Activated naive CD4-positive, alpha-beta T cell treated with anti-CD3 and anti-CD28 coated beads, Interleukin-2, amount 50 U/mL, for 72 hours (primary cell): Measurements from ENCODE around the gene SLN. TPM values are rescaled to one million over a fixed set of nuclear protein-coding genes. Genes with fewer than 3 reads are reported as not detected.

Experiments used
- ATAC-seq, 2 donors: fragments of 150-1000 bp; cut with Tn5 transposase; 2 replicates each; pipeline ENCODE4 v1.10.0; 2021; ENCODE audit warnings: mild to moderate bottlenecking in 2 of 2, moderate library complexity in 2 of 2
- DNase-seq, 2 donors: peaks; one replicate each; pipeline ENCODE4 v3.0.0; 2021 to 2022; ENCODE audit warnings: low spot score in 2 of 2
- H3K27ac Mint-ChIP-seq, 2 donors: one replicate each; pipeline ENCODE4 v1.8.0; 2022; ENCODE audit warnings: mild to moderate bottlenecking in 2 of 2, mixed read lengths in 2 of 2
- H3K36me3 Mint-ChIP-seq, 2 donors: one replicate each; pipeline ENCODE4 v1.8.0; 2022; ENCODE audit warnings: mixed read lengths in 2 of 2
- H3K9me3 Mint-ChIP-seq, 2 donors: one replicate each; pipeline ENCODE4 v1.8.0; 2022; ENCODE audit warnings: mixed read lengths in 2 of 2
- total RNA-seq, 2 donors: library from RNA; stranded (reverse); gene quantifications; one replicate each; pipeline ENCODE4 v1.2.3, GENCODE V29; 2022

The SLN gene
- total RNA-seq, 2 donors from 2014 or later: not detected

DNA sequence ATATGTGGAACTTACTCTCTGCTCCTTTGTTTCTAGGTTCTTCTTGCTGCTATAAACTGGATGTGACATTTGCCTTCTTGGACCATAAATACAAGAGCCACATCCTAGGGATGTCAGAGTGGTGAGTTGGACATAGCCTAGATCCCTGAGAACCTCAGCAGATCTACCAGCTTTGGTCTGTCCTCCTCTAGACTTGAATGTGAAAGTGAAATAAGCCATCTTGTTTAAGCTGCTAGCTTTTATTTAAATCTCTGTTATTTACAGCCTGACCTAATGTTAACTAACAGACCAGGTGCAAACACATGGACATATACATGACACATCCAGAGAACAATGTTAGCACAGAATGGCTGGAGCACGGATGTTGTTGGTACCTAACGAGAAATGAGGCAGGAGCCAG, 36.0 kb downstream of the SLN start:
- ATAC-seq (no peak), DNase-seq (no peak)
- Mint-ChIP-seq H3K27ac (no peak overlapping the region), H3K9me3 (no peaks in the 10 kb centered on the region), H3K36me3 (no peaks in the 10 kb centered on the region)

DNA sequence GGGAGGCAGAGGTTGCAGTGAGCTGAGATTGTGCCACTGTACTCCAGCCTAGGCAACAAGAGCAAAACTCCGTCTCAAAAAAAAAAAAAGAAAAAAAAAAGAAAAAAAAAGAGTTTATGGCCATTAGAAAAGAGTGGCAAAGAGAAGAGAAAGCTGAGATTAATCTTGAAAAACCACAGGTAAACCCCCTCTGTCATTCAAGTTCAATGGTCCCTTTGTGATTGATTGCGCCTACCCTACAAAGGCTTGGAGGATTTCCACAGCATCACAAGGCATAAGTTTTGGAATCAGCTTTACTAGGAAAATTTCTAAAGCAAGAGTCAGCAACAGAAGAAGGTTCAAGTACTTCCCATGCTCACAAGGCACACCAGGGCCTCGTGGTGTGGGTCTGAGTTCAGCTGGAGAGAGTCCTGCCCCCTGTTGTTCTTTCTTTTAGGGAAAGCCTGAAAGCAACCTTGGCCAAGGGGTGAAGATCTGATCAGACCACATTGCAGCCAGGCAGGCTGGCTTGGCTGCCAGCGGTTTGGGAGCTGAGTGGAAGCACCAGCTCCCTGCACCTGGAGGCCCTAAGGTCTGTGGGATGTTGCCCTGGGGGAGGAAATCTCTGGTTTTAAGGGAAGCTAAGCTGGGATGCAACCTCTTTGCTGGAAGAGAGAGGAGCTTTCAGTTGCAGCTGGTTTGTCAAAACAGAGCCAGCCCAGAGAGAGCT, 41.8 kb downstream of the SLN start:
- H3K9me3 Mint-ChIP-seq: no peaks in the 10 kb centered on the region
- no peak for DNase-seq
- no peaks in the 10 kb centered on the region for H3K36me3 Mint-ChIP-seq
- no peak overlapping the region for H3K27ac Mint-ChIP-seq
- no peak for ATAC-seq

DNA sequence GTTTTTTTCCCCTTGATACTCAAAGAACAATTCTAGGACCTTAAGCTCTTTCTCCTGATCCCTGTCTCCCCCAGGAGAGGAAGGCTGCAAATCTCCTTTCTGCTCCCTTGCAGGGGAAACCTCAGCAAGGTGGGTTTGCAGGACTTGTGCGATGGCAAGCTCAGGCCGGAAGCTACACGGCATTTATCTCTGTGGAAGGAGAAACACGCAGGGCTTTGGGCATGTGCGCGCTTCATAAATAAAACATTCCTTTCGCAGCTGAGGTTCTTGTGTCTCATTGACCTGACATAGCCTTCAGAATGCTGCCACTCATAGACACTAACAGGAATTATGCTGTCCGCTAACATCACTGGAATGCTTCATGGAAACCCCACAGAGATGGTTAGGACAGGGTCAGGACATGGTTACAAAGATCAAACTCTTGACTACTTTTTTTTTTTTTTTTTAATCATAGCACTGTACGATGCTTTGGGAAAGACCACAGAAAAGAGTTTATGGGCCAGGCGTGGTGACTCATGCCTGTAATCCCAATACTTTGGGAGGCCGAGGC, 42.6 kb downstream of the SLN start:
- H3K9me3 Mint-ChIP-seq: no peaks in the 10 kb centered on the region
- no peaks in the 10 kb centered on the region for H3K36me3 Mint-ChIP-seq
- no peak for ATAC-seq
- H3K27ac Mint-ChIP-seq: no peak overlapping the region
- DNase-seq: no peak

DNA sequence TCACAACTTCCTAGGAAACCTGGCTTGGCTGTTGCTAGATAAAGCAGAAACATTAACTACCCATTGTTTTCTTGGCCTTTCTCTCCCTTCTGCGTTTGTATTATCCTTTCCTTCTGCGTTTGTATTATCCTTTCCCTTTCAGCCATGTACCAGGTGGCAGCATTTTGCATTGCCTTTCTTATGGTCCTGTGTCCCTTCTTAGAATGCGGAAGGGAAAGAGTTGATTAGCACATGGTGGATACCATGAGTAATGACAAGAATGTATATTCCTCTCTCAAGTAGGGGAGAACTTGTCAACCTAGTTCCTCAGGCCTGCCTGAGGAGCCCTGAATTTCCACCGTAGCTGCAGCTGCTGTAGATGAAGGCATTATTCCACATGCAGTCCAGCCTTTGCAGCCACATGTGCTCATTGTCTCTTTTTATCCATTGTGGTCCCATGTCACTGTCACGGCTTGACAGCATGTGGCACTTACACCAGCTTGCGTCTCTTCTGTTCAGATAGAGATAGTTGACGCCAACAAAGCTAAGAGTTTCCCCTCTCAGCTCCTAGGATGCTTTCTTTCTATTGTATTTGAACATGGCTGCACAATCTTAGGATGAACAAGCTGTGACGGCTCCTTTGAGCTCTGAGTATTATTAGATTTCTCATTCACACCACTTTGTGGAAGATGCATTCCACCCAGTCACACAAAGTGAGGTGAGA, 44.8 kb downstream of the SLN start:
- Mint-ChIP-seq H3K27ac (no peak overlapping the region), H3K9me3 (no peaks in the 10 kb centered on the region), H3K36me3 (no peaks in the 10 kb centered on the region)
- DNase-seq (no peak), ATAC-seq (no peak)

DNA sequence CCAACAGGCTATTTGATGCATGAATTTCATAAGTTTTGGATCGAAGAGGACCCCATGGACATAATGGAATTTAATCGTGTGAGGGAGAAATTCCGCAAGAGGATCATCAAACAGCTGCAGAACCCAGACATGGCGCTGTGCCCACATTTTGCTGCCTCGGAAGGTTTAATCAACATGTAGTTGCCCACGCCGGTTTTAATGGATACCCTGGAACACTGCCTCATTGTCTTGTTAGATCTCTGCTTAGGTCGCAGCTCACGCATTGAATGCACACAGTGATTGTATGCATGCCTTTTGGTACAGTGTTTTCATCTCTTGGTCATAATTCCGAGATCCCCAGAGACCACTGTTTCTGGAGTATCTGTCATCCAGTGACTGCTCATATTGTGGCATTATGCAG, 46.8 kb downstream of the SLN start:
- Mint-ChIP-seq H3K27ac (no peak overlapping the region), H3K9me3 (no peaks in the 10 kb centered on the region), H3K36me3 (no peaks in the 10 kb centered on the region)
- DNase-seq: no peak
- no peak for ATAC-seq

DNA sequence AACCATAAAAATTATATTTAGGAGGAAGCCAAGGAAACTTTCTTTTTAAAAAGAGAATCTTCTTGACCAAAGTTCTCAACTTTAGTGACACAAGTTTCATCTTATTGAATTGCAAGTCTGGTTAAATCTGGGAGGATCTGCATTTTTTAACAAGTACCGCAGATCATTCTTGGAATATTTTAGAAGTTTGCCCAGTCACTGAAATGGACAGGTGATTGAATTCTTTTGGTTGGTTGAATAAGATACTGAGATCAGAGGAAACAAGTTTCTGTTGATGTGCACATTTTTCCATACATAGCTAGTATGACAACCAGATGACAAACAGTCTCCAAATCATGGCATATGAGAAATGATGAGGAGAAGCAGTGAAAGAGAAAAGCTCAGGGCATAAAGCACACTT, 50.2 kb downstream of the SLN start:
- no peaks in the 10 kb centered on the region for H3K9me3 Mint-ChIP-seq
- no peak overlapping the region for H3K27ac Mint-ChIP-seq

GRCh38 chr11:107660066-107660465, 51.8 kb downstream of the SLN start:
- ATAC-seq: no peak

More for the DNA sequence above, 50.2 kb downstream of the SLN start:
- H3K36me3 Mint-ChIP-seq: no peaks in the 10 kb centered on the region
- DNase-seq (no peak), ATAC-seq (no peak)

GRCh38 chr11:107659310-107659709, 52.5 kb downstream of the SLN start:
- Mint-ChIP-seq H3K27ac (no peak overlapping the region), H3K36me3 (no peaks in the 10 kb centered on the region), H3K9me3 (no peaks in the 10 kb centered on the region)
- DNase-seq (no peak), ATAC-seq (no peak)

More at GRCh38 chr11:107660066-107660465, 51.8 kb downstream of the SLN start:
- H3K9me3 Mint-ChIP-seq: no peaks in the 10 kb centered on the region
- H3K27ac Mint-ChIP-seq: no peak overlapping the region
- DNase-seq: no peak
- no peaks in the 10 kb centered on the region for H3K36me3 Mint-ChIP-seq

Other genes with a start within 250 kb of the SLN start
- 10 to 100 TPM in 1 of 2 donors, 1 to 10 TPM in 1; 4.3 to 10.3 TPM for gene ALKBH8, start 146.3 kb downstream of the SLN start, total RNA-seq
- gene ELMOD1, start 120.9 kb downstream of the SLN start, total RNA-seq: not detected
- gene SLC35F2, start 146.7 kb upstream of the SLN start, total RNA-seq: 10 to 100 TPM; 11.7 to 27.0 TPM
- 1 to 10 TPM in 1 of 2 donors, under 1 TPM in 1; 0.14 to 1.1 TPM for gene RAB39A, start 216.4 kb upstream of the SLN start, total RNA-seq